PC-9 (cell line): ENCODE results near the gene MRFAP1. TPM values are rescaled to one million over a fixed set of nuclear protein-coding genes. Genes with fewer than 3 reads are reported as not detected.

ENCODE experiments used
- BruUV-seq: library from RNA; stranded (reverse); fragments of 400-500 nt; replicated peaks from 2 replicates; lab custom pipeline; 2021; lab: Mats Ljungman, UMichigan
- CTCF ChIA-PET: fragments of 300-600 bp; sonication (Branson Sonifier 250); formaldehyde crosslinking; loops from one replicate; lab custom pipeline; 2022; ENCODE audit warnings: antibody characterized with exemption; lab: Charles Lee
- POLR2A ChIA-PET: fragments of 300-600 bp; sonication (Branson Sonifier 250); formaldehyde crosslinking; loops from one replicate; lab custom pipeline; 2022; ENCODE audit warnings: antibody characterized with exemption; ENCODE audit not compliant: unreplicated experiment; lab: Charles Lee
- DNase-seq, 2 experiments: peaks; one replicate each; pipeline versions ENCODE4 v3.0.0 to v3.0.0-alpha.2; 2015 to 2022; ENCODE audit warnings: mixed read lengths in 1 of 2
- H2AFZ ChIP-seq: fragments of 200-600 bp; sonication (generic); 2 replicates; pipeline ENCODE4 v1.8.1; 2017; ENCODE audit warnings: antibody characterized with exemption
- H3F3A ChIP-seq: fragments of 200-600 bp; sonication (generic); 2 replicates; pipeline ENCODE4 v1.8.1; 2017; ENCODE audit warnings: antibody characterized with exemption, mild to moderate bottlenecking, low read depth; ENCODE audit not compliant: insufficient read depth
- H3K27ac ChIP-seq: fragments of 200-600 bp; sonication (generic); 2 replicates; pipeline ENCODE4 v1.6.1; 2016; ENCODE audit warnings: mixed run types
- H3K27me3 ChIP-seq: fragments of 200-600 bp; sonication (generic); 2 replicates; pipeline ENCODE4 v1.6.1; 2016; ENCODE audit warnings: low read depth, mixed run types; ENCODE audit not compliant: insufficient read depth
- H3K36me3 ChIP-seq: fragments of 200-600 bp; sonication (generic); 2 replicates; pipeline ENCODE4 v1.6.1; 2016; ENCODE audit warnings: low read depth, mixed run types
- H3K4me1 ChIP-seq: fragments of 200-600 bp; sonication (generic); replicated peaks from 2 replicates; pipeline ENCODE4 v1.6.1; 2016; ENCODE audit warnings: mixed run types; ENCODE audit not compliant: insufficient read depth
- H3K4me2 ChIP-seq: fragments of 200-600 bp; sonication (generic); 2 replicates; pipeline ENCODE4 v1.6.1; 2017; ENCODE audit warnings: mixed run types
- H3K4me3 ChIP-seq: fragments of 200-600 bp; sonication (generic); 2 replicates; pipeline ENCODE4 v1.6.1; 2016; ENCODE audit warnings: mixed run types
- H3K79me2 ChIP-seq: fragments of 200-600 bp; sonication (generic); 2 replicates; pipeline ENCODE4 v1.6.1; 2017; ENCODE audit warnings: low read depth, mixed run types
- H3K9me2 ChIP-seq: fragments of 200-600 bp; sonication (generic); 2 replicates; pipeline ENCODE4 v1.8.1; 2017; ENCODE audit warnings: mild to moderate bottlenecking; ENCODE audit not compliant: insufficient read depth
- H3K9me3 ChIP-seq: fragments of 200-600 bp; sonication (generic); 2 replicates; pipeline ENCODE4 v1.8.1; 2016; ENCODE audit warnings: low read depth; ENCODE audit not compliant: insufficient read depth
- H4K20me1 ChIP-seq: fragments of 200-600 bp; sonication (generic); 2 replicates; pipeline ENCODE4 v1.8.1; 2017; ENCODE audit not compliant: insufficient read depth
- EZH2 ChIP-seq: fragments of 200-600 bp; sonication (generic); IDR thresholded peaks from 2 replicates; pipeline ENCODE4 v1.8.0; 2017; ENCODE audit warnings: antibody characterized with exemption, low read depth
- intact Hi-C: fragments of 100-400 bp; cut with micrococcal nuclease; formaldehyde crosslinking; loops from one replicate; pipeline ENCODE4 v1.10.0; 2022; ENCODE audit not compliant: unreplicated experiment
- total RNA-seq: library from RNA; stranded (reverse); gene quantifications from 2 replicates; pipeline ENCODE4 v1.2.3, GENCODE V29; 2021
- TF ChIP-seq, protein P1 (sequence below): fragments of 200-600 bp; sonication (generic); conservative IDR thresholded peaks from 2 replicates; pipeline ENCODE4 v1.6.1; 2017; ENCODE audit warnings: mixed run types, antibody characterized with exemption, mild to moderate bottlenecking, moderate library complexity

Gene MRFAP1
- total RNA-seq, 1 experiment from 2014 or later: 278 TPM

DNA sequence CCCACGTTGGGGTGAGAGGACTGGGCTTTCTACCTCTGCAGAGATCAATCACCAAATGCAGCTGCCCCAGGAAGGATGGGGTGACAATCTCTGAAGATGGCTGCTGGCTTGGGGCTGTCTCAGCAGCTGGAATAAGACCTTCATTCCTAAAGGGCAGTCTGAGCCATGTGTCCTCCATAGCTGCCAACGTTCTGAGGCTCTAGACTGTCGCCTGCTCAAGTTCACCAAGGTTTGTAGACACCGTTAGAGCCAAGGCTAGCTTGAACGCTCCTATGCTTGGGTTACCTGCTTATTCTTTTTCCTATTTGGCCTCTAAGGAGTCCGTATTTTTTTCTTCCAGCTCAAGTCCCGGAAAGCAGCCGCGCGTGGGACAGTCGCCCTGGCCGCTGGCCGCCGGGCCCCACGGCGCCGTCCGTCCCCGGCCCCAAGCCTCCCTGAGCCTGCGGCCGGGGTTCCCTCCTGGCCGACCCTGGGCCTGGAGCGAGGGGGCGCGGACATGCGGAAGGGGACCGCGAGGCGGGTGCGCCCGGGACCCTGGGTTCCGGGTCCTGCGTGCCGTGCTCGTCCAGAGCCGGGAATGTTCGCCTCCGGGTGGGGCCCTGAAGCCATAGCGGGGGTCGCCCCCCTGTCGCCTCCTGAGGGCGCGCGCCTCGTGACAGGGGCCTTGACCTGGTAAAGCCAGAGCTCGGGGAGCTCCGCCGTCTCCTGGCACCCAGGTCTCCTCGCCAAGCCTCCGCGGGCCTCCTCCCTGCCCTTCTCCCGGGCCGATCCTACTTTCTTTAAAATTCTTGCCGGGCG, 23.3 kb downstream of the MRFAP1 start:
- intact Hi-C loops: no loop called here
- POLR2A ChIA-PET: interaction anchor here (0.6 kb wide), 1 partner anchor 82 kb away, joined by 3 read pairs; no protein-coding TSS in a partner anchor
- CTCF ChIA-PET: interaction anchor here (0.6 kb wide), 1 partner anchor 420 kb away, joined by 5 read pairs; no protein-coding TSS in a partner anchor

DNA sequence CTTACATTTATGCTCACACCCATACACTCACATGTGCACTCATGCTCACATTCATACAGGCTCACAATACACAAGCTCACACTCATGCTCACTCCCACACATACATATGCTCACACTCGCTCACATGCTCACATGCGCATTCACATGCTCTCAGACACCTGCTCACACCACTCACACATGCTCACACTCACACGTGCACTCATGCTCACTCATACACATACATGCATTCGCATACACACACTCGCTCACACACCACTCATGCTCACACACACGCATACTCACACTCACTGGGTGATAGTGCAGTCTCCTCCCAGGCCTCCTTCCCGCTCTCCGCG, 24.8 kb downstream of the MRFAP1 start:
- Histone ChIP-seq H3F3A (peaks cover 26% of the 10 kb centered on the region), H4K20me1 (no peaks in the 10 kb centered on the region), H3K9me3 (no peaks in the 10 kb centered on the region), H3K27me3 (no peaks in the 10 kb centered on the region), H3K4me1 (peaks cover 12% of the 10 kb centered on the region), H3K4me3 (no peak overlapping the region), H3K79me2 (no peaks in the 10 kb centered on the region), H3K27ac (no peak overlapping the region), H2AFZ (no peak overlapping the region), H3K36me3 (no peaks in the 10 kb centered on the region), H3K4me2 (no peak overlapping the region), H3K9me2 (no peaks in the 10 kb centered on the region)
- no peak for DNase-seq
- POLR2A ChIA-PET: no interaction called here
- TF ChIP-seq EZH2: no peak
- TF ChIP-seq, protein P1, sequence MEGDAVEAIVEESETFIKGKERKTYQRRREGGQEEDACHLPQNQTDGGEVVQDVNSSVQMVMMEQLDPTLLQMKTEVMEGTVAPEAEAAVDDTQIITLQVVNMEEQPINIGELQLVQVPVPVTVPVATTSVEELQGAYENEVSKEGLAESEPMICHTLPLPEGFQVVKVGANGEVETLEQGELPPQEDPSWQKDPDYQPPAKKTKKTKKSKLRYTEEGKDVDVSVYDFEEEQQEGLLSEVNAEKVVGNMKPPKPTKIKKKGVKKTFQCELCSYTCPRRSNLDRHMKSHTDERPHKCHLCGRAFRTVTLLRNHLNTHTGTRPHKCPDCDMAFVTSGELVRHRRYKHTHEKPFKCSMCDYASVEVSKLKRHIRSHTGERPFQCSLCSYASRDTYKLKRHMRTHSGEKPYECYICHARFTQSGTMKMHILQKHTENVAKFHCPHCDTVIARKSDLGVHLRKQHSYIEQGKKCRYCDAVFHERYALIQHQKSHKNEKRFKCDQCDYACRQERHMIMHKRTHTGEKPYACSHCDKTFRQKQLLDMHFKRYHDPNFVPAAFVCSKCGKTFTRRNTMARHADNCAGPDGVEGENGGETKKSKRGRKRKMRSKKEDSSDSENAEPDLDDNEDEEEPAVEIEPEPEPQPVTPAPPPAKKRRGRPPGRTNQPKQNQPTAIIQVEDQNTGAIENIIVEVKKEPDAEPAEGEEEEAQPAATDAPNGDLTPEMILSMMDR: no peak
- intact Hi-C loops: no loop called here
- BruUV-seq: no TSS peak
- CTCF ChIA-PET: no interaction called here

More for the DNA sequence above, 23.3 kb downstream of the MRFAP1 start:
- no TSS peak for BruUV-seq
- no peaks in the 10 kb centered on the region for H3K9me2 ChIP-seq
- H3K36me3 ChIP-seq: no peaks in the 10 kb centered on the region
- H3F3A ChIP-seq: peaks cover 15% of the 10 kb centered on the region
- H3K4me3 ChIP-seq: no peak overlapping the region
- H3K79me2 ChIP-seq: no peaks in the 10 kb centered on the region
- H3K4me2 ChIP-seq: peak overlapping the region; percentile 51; the same call in 1 of the 2 replicates
- H3K4me1 ChIP-seq: peaks cover 8% of the 10 kb centered on the region
- no peak for DNase-seq
- no peak overlapping the region for H2AFZ ChIP-seq
- H4K20me1 ChIP-seq: no peaks in the 10 kb centered on the region
- TF ChIP-seq EZH2: no peak
- TF ChIP-seq, protein P1: no peak
- no peaks in the 10 kb centered on the region for H3K9me3 ChIP-seq
- no peak overlapping the region for H3K27ac ChIP-seq
- no peaks in the 10 kb centered on the region for H3K27me3 ChIP-seq

DNA sequence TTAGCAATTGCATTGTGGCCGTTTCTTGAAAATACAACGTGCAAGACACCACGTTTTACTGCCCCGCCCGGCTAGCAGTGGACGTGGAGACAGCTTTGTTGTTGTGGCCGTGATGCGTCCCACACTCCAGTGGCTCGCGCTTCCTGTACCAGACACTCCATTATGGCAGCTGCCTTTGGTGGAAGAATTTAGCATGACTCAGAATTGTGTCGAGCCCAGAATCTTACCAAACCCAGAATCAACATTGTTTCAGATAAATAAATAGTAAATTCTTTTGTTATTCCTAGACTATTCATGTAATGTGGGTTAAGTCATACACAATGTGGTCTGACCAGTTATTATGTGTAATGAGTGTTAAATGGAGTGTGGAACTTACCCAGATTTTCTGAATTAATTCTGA, 27.9 kb downstream of the MRFAP1 start:
- Histone ChIP-seq H3K4me2 (peak overlapping the region; percentile 66), H3K4me1 (peaks cover 12% of the 10 kb centered on the region), H2AFZ (no peak overlapping the region), H3K4me3 (peak overlapping the region; percentile 7; the same call in 1 of the 2 replicates), H4K20me1 (no peaks in the 10 kb centered on the region), H3K27ac (peak overlapping the region; percentile 75), H3K27me3 (no peaks in the 10 kb centered on the region), H3F3A (peaks cover 27% of the 10 kb centered on the region), H3K9me2 (no peaks in the 10 kb centered on the region), H3K36me3 (no peaks in the 10 kb centered on the region), H3K9me3 (no peaks in the 10 kb centered on the region), H3K79me2 (no peaks in the 10 kb centered on the region)
- peak; percentile 72 to 93 for DNase-seq
- ChIA-PET POLR2A (interaction anchor here (0.6 kb wide), 1 partner anchor 17 kb away, joined by 4 read pairs; no protein-coding TSS in a partner anchor), CTCF (interaction anchor here (0.8 kb wide), 1 partner anchor 174 kb away, joined by 10 read pairs; no protein-coding TSS in a partner anchor)
- TF ChIP-seq, protein P1: no peak
- TF ChIP-seq EZH2: no peak
- intact Hi-C loops: no loop called here
- BruUV-seq: no TSS peak
